ENCODE measurements around the gene GJD3. TPM values are rescaled to one million over a fixed set of nuclear protein-coding genes. Genes with fewer than 3 reads are reported as not detected.

GJD3 gene
- total RNA-seq, 1 experiment from 2014 or later, result not detected

DNA sequence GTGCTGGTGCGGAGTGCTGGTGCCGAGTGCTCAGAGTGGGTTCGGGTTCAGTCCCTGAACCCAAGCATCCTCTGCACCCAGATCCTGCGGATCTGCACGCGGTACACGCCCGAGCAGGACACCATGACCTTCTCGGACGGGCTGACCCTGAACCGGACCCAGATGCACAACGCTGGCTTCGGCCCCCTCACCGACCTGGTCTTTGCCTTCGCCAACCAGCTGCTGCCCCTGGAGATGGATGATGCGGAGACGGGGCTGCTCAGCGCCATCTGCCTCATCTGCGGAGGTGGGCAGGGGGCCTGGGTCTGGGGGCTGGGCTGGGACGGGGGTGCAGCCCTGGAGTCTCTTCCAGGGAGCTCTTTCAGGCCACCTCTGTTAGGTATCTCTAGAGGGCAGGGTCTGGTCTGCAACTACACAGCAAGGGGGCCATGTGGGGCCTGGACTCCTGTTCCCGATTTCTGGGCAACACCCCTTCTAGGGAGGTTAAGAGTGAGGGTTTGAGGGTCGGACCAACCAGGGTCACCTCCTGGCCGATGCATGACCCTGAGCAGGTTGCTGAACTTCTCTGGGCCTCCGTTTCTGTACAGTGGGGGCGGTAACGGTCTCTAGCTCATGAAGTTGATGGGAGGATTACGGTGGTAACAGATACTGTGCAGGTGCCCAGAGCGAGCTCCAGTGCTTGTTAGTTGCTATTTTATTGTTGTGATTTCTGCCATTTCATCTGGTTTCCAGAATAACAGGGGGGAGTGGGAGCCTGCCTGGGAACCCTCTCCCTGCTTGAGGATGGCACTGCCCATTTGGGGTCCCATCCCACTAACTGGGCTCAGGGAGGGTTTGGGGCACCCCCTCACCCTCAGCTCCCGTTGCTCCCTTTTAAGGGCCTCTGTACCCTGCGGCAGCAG, 10.1 kb downstream of the GJD3 start:
- Histone ChIP-seq H2BK12ac (ENCODE audit: insufficient read length, low read depth, low read length) (no peak overlapping the region), H3T11ph (ENCODE audit: low read length) (no peak overlapping the region), H3K14ac (ENCODE audit: insufficient read depth, low read length) (no peak overlapping the region), H3K79me2 (ENCODE audit: insufficient read depth, low read length) (no peaks in the 10 kb centered on the region), H3K18ac (ENCODE audit: insufficient read length, low read depth, low read length) (no peak overlapping the region), H3K9me3 (ENCODE audit: control insufficient read depth, low read depth, low read length) (no peaks in the 10 kb centered on the region), H2BK120ac (ENCODE audit: low read depth, low read length, poor library complexity, severe bottlenecking) (no peak overlapping the region), H3K79me1 (ENCODE audit: insufficient read depth, low read depth, low read length, poor library complexity, severe bottlenecking) (no peaks in the 10 kb centered on the region), H2BK5ac (ENCODE audit: insufficient read length, low read length) (no peak overlapping the region), H4K8ac (replicated peaks; ENCODE audit: insufficient read length, low read depth, low read length) (no peak overlapping the region), H3K23ac (ENCODE audit: insufficient read length, low read depth, low read length) (no peak overlapping the region), H3K9ac (ENCODE audit: extremely low read depth, insufficient read length, low read length) (no peak overlapping the region), H2AK5ac (ENCODE audit: insufficient read length, low read length) (no peak overlapping the region), H4K5ac (ENCODE audit: insufficient read length, low read depth, low read length) (no peak overlapping the region), H2BK15ac (ENCODE audit: low read depth, low read length) (no peak overlapping the region), H4K91ac (ENCODE audit: insufficient read length, low read depth, low read length) (no peak overlapping the region), H3K4me1 (ENCODE audit: insufficient read depth, low read length) (no peaks in the 10 kb centered on the region), H3K27me3 (ENCODE audit: insufficient read depth, low read length) (no peaks in the 10 kb centered on the region; the same call in 1 of the 2 replicates), H2AFZ (ENCODE audit: low read length) (no peak overlapping the region), H3K23me2 (ENCODE audit: insufficient read length, low read depth, low read length, poor library complexity, severe bottlenecking) (no peaks in the 10 kb centered on the region), H3K27ac (ENCODE audit: insufficient read length, low read depth, low read length) (no peak overlapping the region), H2BK20ac (ENCODE audit: low read depth, low read length, poor library complexity, severe bottlenecking) (no peak overlapping the region), H3K56ac (ENCODE audit: insufficient read length, low read depth, low read length) (no peak overlapping the region), H3K4me2 (ENCODE audit: insufficient read depth, insufficient read length, low read length) (no peak overlapping the region), H4K20me1 (ENCODE audit: control insufficient read depth, insufficient read depth, insufficient read length) (no peaks in the 10 kb centered on the region), H3K4ac (ENCODE audit: low read depth, low read length) (no peak overlapping the region)
- TF ChIP-seq, protein P1, sequence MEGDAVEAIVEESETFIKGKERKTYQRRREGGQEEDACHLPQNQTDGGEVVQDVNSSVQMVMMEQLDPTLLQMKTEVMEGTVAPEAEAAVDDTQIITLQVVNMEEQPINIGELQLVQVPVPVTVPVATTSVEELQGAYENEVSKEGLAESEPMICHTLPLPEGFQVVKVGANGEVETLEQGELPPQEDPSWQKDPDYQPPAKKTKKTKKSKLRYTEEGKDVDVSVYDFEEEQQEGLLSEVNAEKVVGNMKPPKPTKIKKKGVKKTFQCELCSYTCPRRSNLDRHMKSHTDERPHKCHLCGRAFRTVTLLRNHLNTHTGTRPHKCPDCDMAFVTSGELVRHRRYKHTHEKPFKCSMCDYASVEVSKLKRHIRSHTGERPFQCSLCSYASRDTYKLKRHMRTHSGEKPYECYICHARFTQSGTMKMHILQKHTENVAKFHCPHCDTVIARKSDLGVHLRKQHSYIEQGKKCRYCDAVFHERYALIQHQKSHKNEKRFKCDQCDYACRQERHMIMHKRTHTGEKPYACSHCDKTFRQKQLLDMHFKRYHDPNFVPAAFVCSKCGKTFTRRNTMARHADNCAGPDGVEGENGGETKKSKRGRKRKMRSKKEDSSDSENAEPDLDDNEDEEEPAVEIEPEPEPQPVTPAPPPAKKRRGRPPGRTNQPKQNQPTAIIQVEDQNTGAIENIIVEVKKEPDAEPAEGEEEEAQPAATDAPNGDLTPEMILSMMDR (conservative IDR thresholded peaks at IDR 0.05), result no peak
- Mint-ChIP-seq H3K36me3 (ENCODE audit: insufficient read depth in 1 of 3, low read depth in 3 of 3) (peaks cover 15 to 27% (median 24%) of the 10 kb centered on the region in 3 experiments), H3K4me3 (peak overlapping the region in 1 of 2 experiments; percentile 38; a peak in 1 of 5 replicates), H3K27me3 (ENCODE audit: low read depth) (peaks cover 30% of the 10 kb centered on the region), H3K9me3 (no peaks in the 10 kb centered on the region), H3K4me1 (peaks cover 38 to 42% of the 10 kb centered on the region in 2 experiments), H3K27ac (no peak overlapping the region; a peak in 1 of 7 replicates)
- WGBS (ENCODE audit: extremely low coverage, insufficient read length, low lambda C conversion rate), result no CpG with 5 or more reads among the region's 30 CpGs
- DNase-seq, result no peak
